ENCODE results near the gene HID1. TPM values are rescaled to one million over a fixed set of nuclear protein-coding genes. Genes with fewer than 3 reads are reported as not detected.

HID1 gene
- total RNA-seq, 4 donors from 2014 or later: 4.6 to 21.9 (median 10.8) TPM

- no peaks in the 10 kb centered on the region for H3K4me1 ChIP-seq
- H3K27me3 ChIP-seq: peaks cover 65% of the 10 kb centered on the region
- WGBS, 2 donors (ENCODE audit: low coverage in 1 of 2): no CpG with 5 or more reads among the region's 3 CpGs
- H3K9me3 ChIP-seq: no peaks in the 10 kb centered on the region
- no peak overlapping the region for H3K27ac ChIP-seq
- TF ChIP-seq POLR2AphosphoS5 (IDR thresholded peaks at IDR 0.05) (no peak), CTCF (IDR thresholded peaks at IDR 0.05) (no peak)
- no peak for ATAC-seq
- peaks cover 0 to 14% of the 10 kb centered on the region in 2 donors for H3K36me3 ChIP-seq
- no peak overlapping the region for H3K4me3 ChIP-seq
Measured at GRCh38 chr17:74951065-74951464, 21.5 kb downstream of the HID1 start.

- peaks cover 70% of the 10 kb centered on the region for H3K27me3 ChIP-seq
- no peaks in the 10 kb centered on the region for H3K4me1 ChIP-seq
- no peak for ATAC-seq
- H3K36me3 ChIP-seq: peaks cover 0 to 6% of the 10 kb centered on the region in 2 donors
- H3K27ac ChIP-seq: no peak overlapping the region
- TF ChIP-seq EP300 (IDR thresholded peaks at IDR 0.05): no peak
- no peak for TF ChIP-seq POLR2A (IDR thresholded peaks at IDR 0.05)
- TF ChIP-seq POLR2AphosphoS5 (IDR thresholded peaks at IDR 0.05): no peak
- no peak for TF ChIP-seq CTCF (IDR thresholded peaks at IDR 0.05)
- no peak overlapping the region for H3K4me3 ChIP-seq
- WGBS, 2 donors (ENCODE audit: low coverage in 1 of 2): no CpG with 5 or more reads among the region's 8 CpGs
- no peaks in the 10 kb centered on the region for H3K9me3 ChIP-seq
Measured at GRCh38 chr17:74950207-74950606, 22.4 kb downstream of the HID1 start.

- Histone ChIP-seq H3K4me3 (no peak overlapping the region), H3K27ac (no peak overlapping the region), H3K27me3 (peaks cover 74% of the 10 kb centered on the region), H3K36me3 (no peaks in the 10 kb centered on the region), H3K4me1 (no peaks in the 10 kb centered on the region), H3K9me3 (no peaks in the 10 kb centered on the region)
- WGBS, 2 donors (ENCODE audit: low coverage in 1 of 2): 20% methylated on average over 1 to 2 of the region's 12 CpGs
- TF ChIP-seq POLR2A (IDR thresholded peaks at IDR 0.05): no peak
- TF ChIP-seq EP300 (IDR thresholded peaks at IDR 0.05): no peak
- no peak for TF ChIP-seq POLR2AphosphoS5 (IDR thresholded peaks at IDR 0.05)
- no peak for ATAC-seq
Measured at GRCh38 chr17:74949455-74950115, 23.0 kb downstream of the HID1 start.

GRCh38 chr17:74947041-74947754, 25.4 kb downstream of the HID1 start:
- no peak overlapping the region for H3K27ac ChIP-seq
- no peaks in the 10 kb centered on the region for H3K4me1 ChIP-seq
- peaks cover 91% of the 10 kb centered on the region for H3K27me3 ChIP-seq
- no peak overlapping the region for H3K4me3 ChIP-seq
- TF ChIP-seq POLR2A (IDR thresholded peaks at IDR 0.05): no peak
- TF ChIP-seq EP300 (IDR thresholded peaks at IDR 0.05): no peak
- no peak for TF ChIP-seq CTCF (IDR thresholded peaks at IDR 0.05)
- no peak for TF ChIP-seq POLR2AphosphoS5 (IDR thresholded peaks at IDR 0.05)
- WGBS, 2 donors (ENCODE audit: low coverage in 1 of 2): 80% methylated on average over 1 of the region's 17 CpGs; no CpG with 5 or more reads in 1 of the 2 donors
- ATAC-seq: no peak
- H3K36me3 ChIP-seq: no peaks in the 10 kb centered on the region
- H3K9me3 ChIP-seq: no peaks in the 10 kb centered on the region

GRCh38 chr17:74946641-74947040, 25.9 kb downstream of the HID1 start:
- H3K27me3 ChIP-seq: peaks cover 91% of the 10 kb centered on the region
- no peak for TF ChIP-seq POLR2AphosphoS5 (IDR thresholded peaks at IDR 0.05)
- TF ChIP-seq CTCF (IDR thresholded peaks at IDR 0.05): no peak
- no peak for TF ChIP-seq EP300 (IDR thresholded peaks at IDR 0.05)
- 97% methylated on average over 11 of the region's 14 CpGs; no CpG with 5 or more reads in 1 of the 2 donors for WGBS, 2 donors (ENCODE audit: low coverage in 1 of 2)
- H3K36me3 ChIP-seq: no peaks in the 10 kb centered on the region
- no peak overlapping the region for H3K4me3 ChIP-seq
- H3K4me1 ChIP-seq: no peaks in the 10 kb centered on the region
- ATAC-seq: no peak
- no peak overlapping the region for H3K27ac ChIP-seq
- H3K9me3 ChIP-seq: no peaks in the 10 kb centered on the region
